Omental fat pad (tissue), 4 donors: ENCODE data around the gene HDGFL2. TPM values are rescaled to one million over a fixed set of nuclear protein-coding genes. Genes with fewer than 3 reads are reported as not detected.

ENCODE experiments used
- ATAC-seq: fragments of 150-250 bp; one replicate; pipeline ENCODE4 v1.9.1; 2016; ENCODE audit warnings: mild to moderate bottlenecking, moderate library complexity; ENCODE audit not compliant: low FRiP score
- DNase-seq: peaks from one replicate; pipeline ENCODE4 v3.0.0-alpha.2; 2019; ENCODE audit warnings: low spot score
- CTCF ChIP-seq, 3 donors: fragments of 450-650 bp; IDR thresholded peaks; one replicate each; pipeline ENCODE4 v1.5.1; 2016 to 2017; ENCODE audit warnings: antibody characterized with exemption in 3 of 3, mild to moderate bottlenecking in 3 of 3, moderate library complexity in 2 of 3
- total RNA-seq, 4 donors: library from RNA; depleted of rRNA; stranded (reverse); fragments of >200 nt; gene quantifications; one replicate each; pipeline ENCODE4 v1.1.0, GENCODE V29; 2016

Gene HDGFL2
- total RNA-seq, 4 donors from 2014 or later, result 17.3 to 40.8 (median 25.2) TPM

GRCh38 chr19:4445963-4446703 lies 26.0 kb upstream of the HDGFL2 start:
- no peak for DNase-seq
- no peak for ATAC-seq
- no peak for TF ChIP-seq CTCF (IDR thresholded peaks at IDR 0.05)

- ATAC-seq (no peak), DNase-seq (no peak)
- TF ChIP-seq CTCF (IDR thresholded peaks at IDR 0.05), result no peak
Observed at GRCh38 chr19:4446704-4447200, 25.3 kb upstream of the HDGFL2 start.

- DNase-seq, result no peak
- no peak for ATAC-seq
- TF ChIP-seq CTCF (IDR thresholded peaks at IDR 0.05), result no peak
Observed at GRCh38 chr19:4447327-4448146, 24.6 kb upstream of the HDGFL2 start.

- TF ChIP-seq CTCF (IDR thresholded peaks at IDR 0.05), result no peak
- DNase-seq (no peak), ATAC-seq (no peak)
Observed at GRCh38 chr19:4448147-4448985, 23.7 kb upstream of the HDGFL2 start.

- DNase-seq, result no peak
- ATAC-seq, result no peak
- TF ChIP-seq CTCF (IDR thresholded peaks at IDR 0.05), result no peak
Observed at GRCh38 chr19:4449022-4449638, 23.0 kb upstream of the HDGFL2 start.

- DNase-seq (no peak), ATAC-seq (no peak)
- TF ChIP-seq CTCF (IDR thresholded peaks at IDR 0.05), result no peak
Observed at GRCh38 chr19:4449639-4450028, 22.5 kb upstream of the HDGFL2 start.
